HG03108 (cell line): ENCODE results near the gene CDHR1.

ENCODE experiments used
- ATAC-seq: cut with Tn5 transposase; IDR thresholded peaks from one replicate; pipeline ENCODE4 v1.9.1; 2021; ENCODE audit warnings: moderate library complexity; ENCODE audit not compliant: unreplicated experiment

Gene CDHR1

DNA sequence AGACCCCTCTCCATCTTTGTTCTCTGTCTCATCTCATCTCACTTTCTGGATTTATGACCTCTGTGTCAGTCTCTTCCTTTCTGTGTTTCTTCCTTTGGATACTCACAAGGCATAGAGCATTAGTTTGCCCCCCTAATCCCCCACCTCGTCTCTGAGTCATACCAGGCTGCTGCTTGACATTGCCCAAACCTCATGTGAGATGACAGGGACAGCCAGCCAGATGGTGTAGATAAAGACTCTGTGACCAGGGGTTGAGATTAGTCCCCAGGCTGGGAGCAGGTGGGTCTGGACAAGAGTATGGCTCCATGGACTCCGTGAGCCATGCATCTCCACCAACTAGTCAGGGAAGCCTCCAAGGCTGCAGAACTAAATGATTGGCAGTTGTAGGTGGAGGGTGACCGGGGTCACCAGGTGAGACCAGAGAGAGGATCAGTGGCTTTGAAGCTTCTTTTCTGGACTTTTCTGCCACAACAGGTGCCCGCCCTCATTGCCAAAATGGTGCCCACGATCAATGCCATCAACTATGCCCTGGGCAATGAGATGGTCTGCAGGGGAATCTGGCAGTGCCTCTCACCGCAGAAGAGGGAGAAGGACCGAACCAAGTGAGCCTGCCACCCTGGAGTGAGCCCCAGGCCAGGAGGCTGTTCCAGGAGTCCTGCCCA, 63.8 kb downstream of the CDHR1 start:
- no peak for ATAC-seq

DNA sequence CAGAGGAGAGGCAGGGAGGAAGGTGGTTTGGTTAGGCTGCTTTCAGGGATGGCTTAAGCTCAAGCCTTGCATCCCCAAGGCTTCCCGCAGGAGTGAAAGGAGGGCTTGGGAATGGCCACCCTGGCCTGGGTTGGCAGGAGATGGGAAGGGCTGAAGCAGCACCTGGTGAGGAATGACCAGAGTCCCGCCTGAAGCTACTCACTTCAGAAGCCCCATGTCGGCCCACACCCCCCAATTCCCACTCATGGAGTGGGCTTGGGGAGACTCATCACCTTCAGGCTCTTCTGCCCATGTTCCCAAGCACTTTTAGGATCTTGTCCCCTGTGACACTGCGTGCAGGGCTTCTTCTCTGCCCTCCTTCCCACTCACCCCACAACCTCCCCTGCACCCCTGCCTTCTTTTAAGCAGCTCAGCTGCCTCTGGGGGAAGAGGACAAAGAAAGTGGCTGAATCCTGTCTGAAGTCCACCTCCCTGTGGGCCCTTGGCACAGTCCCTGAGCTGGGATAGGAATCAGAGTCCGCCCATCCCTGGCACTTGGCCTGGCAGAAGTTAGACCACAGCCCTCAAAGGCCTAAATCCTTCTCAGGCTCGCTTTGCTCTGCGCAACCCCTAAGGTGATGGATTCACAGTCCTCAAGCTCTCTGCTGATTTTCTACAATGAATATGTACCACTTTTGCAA, 67.0 kb downstream of the CDHR1 start:
- ATAC-seq = no peak

DNA sequence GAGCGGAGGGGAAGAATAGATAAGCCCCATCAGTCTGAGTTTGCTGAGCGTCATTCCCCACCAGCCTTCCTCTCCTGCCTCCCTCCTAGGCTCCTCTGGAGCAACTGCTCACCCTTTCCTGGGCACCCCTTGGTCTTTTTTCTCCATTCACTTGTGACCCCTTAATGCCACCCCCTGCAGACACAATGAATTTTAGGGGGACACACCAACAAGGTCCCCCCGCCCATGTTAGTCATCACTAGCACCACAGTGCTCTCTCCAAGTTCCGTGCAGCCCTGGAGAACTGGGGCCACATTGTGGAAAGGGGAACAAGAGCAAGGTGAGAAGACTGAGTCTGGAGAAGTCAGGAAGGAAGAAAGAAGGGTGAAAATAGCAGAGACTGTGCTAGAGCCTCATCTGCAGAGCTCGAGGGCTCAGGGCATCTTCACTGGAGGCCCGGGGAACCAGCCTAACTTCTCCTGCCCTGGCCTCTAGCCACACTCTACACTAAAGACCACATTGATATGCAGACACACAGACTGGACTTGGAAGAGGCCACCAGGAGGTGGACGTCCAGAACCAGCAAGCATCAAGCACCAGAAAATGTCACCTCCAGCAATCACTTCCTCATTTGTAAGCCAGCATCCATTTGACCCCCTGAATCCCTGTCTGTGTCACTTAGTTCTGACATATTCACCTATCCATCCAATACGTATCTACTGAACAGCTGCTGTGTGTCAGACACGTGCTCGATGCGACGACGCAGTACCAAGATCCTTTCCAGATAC, 68.0 kb downstream of the CDHR1 start:
- no peak for ATAC-seq

DNA sequence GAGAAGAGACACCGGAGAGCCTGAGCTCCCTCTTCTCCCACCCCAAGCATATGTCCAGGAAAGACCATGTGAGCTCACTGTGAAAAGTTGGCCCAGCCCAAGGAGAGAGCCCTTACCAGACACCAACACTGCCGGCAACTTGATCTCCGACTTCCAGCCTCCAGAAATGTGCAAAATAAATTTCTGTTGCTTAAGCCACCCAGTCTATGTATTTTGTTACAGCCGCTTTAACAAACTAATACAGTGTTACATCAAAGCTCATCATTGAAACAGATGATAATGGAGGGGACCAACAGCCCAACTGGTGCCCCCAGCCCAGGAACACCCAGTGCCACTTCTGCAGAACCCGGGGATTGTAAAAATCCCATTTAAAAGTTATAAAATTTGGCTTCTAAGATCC, 69.4 kb downstream of the CDHR1 start:
- ATAC-seq = no peak

DNA sequence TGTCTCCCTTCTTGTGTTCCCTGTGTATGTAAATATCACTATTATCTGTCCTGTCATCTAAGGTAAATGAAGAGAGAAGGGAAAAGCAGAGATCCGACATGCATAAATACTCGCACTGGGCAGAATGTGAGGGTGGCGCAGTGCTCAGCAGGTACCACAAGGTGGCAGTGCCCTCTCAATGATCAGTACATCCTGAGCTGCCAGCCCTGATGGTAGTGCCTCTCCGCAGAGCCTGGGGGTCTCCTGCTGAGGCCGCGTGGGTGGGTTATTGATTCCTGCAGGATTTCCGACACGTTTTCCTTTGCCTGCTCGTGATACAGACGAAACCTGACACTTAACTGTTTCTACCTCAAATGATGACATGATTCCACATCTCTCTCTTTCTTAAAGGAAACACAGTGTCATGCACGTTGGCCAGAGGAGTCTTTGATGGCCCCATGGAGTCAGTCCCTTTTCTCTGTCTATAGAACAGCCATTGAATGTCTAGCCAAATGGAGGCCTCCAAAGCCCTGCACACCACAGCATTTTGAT, 70.3 kb downstream of the CDHR1 start:
- peak; percentile 88 for ATAC-seq

DNA sequence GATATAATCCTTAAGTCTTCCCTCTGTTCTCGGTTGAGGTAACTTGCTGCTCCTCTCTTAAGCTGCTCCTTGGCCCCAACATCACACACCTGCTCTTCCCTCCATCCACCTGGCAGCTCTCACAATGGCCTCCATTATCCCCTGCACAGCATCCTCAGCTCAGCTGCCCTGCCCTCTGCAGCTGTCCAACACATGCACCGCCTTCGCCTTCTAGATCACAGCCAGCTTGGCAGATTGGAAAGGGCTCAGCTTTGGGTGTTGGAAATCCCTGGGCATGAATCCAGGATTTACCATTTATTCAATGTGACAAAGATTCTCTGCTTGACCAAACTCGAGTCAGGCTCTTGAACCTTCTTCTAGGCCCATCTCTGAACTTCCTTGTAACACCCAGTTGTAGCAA, 71.1 kb downstream of the CDHR1 start:
- ATAC-seq = no peak

DNA sequence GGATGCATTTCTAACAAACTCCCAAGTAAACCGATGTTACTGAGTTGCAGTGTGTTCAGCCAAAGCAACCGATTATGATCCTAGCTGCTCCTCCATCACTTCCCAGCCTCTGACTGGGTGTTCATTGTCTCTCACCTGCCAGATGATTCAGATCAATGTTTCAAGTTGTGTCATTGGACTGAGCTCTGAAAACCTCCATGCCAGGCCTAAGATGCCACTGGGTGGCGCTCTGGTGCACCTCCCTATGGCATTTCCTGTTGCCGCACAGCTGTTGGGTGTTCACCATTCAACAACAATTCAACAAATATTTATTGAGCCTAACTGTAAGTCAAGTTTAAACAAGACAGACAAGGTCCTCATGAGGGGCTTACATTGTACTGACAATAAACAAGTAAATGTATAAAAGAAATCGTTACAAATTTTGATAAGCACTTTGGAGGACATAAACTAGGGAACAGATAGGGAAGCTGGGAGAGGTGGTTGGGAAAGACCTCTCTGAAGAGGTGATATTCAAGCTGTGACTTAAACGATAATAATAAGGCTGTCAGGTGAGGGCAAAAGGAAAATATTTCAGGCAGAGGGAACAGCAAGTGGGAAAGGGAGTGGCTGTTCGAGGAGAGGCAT, 73.3 kb downstream of the CDHR1 start:
- ATAC-seq = no peak

DNA sequence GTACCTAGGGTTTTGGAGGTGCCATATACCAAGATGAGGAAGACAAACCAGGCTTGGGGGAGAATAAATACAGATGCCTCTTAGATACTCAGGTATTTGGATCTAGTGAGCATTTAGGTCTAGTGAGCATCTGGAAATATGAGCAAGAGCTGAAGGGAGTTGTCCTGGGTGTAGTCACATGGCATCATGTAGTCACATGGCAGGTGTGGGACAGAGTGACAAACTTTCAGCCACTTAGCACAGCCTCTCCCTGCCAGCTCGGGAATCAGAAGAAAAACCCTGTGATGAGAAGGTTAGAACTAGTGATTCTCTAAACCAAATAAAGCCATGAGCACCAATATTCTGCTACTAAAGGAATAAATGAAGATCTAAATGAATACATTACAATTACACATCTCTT, 74.8 kb downstream of the CDHR1 start:
- ATAC-seq = no peak
